ENCODE results near the gene PDCD11.

DNA sequence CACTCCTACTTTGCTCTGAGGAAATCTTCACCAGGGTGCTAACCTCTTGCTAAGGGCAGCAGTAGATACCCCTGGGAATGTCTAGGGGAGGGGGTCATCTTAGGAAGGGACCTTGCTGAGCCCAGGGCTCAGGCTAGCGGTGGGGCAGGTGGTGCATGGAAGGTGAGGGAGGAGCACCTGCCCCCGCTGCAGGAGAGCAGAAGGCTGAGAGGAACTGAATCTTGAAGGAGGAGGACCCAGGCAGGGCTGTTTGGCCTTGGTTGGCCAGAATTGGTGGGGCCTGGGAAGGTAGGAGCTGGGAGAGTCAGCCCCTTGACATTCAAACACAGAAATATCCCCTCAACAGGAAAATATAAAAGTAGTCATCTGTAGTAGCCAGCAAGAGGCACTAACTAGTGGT, 75.6 kb downstream of the PDCD11 start:
- no peak for TF ChIP-seq EZH2 (IDR thresholded peaks at IDR 0.05; ENCODE audit: insufficient read depth, poor library complexity, severe bottlenecking)
- no peak for TF ChIP-seq EZH2phosphoT487 (IDR thresholded peaks at IDR 0.05; ENCODE audit: insufficient read depth, low read depth)

Data from GM23248 (cell line).